Measurements from ENCODE around the gene C2CD5.
A peak's percentile ranks its signal among the peaks of the same experiment; 100 is the strongest.
"Not testable (repeated sequence)": the region's sequence is repeated elsewhere in the genome, so short reads cannot be mapped to it uniquely, and the experiment has no call there.

C2CD5 gene

DNA sequence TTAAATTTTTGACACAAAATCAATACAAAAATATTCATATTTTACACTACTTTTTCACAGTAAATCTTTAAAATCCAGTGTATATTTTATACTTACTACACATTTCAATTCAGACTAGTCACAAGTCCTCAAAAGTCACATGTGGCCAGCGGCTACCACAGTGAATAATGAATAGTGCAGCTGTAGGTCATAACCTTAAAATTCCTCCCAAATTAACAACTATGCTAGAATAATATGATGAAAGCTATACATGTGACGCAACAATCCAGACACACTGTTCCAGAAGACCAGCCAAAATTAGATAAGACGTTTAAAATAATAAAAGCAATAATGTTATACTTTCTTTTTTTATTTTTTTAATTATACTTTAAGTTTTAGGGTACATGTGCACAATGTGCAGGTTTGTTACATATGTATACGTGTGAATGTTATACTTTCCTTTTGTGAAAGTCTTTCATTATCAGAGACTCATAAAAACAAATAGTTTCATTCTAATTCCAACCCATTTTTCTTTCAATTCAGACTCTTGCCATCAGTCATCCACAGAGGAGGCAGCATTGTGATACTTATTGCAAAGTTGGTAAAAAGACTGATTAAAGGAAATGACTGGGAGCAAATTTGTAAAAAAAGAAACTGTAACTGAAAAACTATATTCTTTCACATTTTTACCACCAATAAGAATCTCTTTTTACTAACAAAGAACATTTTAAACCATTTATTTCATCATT is 67.0 kb downstream of the C2CD5 start:
- no peak for DNase-seq

DNA sequence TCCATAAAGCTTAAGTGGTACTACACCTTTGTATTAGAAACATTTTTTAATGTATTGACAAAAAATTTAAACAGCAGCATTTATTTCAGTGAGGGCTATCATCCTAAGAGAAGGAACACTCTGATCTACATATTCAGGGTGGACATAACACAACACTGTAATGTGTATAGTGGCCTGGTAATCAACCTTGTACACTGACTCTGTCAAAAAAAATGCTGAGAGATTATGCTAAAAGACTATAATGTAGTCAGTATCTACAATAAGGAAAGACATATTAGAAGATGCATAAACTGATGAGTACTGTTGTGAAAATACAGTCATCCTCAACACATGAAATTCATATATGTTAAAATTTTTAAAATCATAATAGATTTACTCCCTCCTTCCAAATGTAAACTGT is 68.2 kb downstream of the C2CD5 start:
- DNase-seq = no peak

DNA sequence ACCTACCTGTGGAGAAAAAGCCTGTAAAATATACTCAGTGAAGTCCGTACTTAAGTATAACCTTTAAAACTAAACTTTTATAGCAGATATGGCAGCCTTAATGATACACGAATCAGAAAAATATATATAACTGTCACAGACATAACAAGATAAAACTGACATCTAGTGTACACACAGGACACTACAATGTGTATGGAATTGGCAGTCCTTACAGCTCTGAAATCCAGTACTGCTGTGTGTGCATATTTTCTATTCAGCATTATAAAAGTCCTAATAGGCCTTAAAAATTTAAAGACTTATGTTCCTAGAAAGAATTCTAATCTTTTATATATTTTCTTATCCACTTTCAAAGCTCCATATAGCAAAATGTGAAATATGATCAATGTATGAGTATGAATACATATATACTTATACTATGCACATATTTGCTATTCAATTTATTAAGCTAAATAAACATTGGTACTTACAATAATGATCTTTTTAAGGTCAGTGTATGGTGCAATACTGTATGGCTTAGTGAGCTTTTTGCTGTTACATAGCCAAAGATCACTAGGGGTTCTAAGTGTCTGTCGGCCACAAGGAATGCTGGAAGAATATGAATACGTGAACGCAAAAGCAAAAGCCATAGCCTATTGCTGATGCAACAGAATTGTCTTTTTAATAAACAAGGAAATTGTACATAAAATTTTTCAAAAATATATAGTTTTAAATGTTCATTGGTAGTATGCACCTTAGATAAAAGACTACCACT is 69.2 kb downstream of the C2CD5 start:
- no peak for DNase-seq

DNA sequence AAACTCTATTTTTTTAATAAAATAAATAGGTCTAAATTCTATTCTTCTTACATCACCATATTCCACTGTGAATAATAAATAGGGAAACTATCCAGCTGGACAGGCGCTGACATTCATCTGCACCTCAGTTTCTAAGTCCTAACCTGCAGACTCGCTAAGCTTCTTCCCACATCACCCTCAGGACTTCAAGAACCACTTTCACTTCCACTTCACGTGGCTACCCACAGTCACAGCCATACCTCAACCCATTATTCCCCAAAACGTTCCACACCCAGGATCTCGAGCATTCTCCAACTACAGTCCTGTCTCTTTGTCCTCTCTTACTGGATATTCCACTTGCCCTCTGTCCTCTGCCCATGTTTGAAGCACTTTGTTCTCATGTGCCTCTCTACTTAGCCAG is 71.1 kb downstream of the C2CD5 start:
- no peak for DNase-seq

DNA sequence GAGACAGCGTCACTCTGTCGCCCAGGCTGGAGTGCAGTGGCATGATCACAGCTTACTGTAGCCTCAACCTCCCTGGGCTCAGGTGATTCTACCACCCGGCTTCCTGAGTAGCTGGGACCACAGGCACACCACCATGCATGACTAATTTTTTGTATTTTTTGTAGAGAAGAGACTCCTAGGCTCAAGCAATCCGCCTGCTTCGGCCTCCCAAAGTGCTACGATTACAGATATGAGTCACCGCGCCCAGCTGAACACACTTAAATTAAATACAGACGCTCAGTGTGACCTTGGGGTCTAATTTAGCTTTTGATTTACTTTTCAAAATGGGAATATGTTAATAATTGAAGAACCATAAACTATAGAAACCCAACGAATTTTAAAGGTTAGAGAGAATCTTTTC is 77.2 kb downstream of the C2CD5 start:
- DNase-seq = no peak

DNA sequence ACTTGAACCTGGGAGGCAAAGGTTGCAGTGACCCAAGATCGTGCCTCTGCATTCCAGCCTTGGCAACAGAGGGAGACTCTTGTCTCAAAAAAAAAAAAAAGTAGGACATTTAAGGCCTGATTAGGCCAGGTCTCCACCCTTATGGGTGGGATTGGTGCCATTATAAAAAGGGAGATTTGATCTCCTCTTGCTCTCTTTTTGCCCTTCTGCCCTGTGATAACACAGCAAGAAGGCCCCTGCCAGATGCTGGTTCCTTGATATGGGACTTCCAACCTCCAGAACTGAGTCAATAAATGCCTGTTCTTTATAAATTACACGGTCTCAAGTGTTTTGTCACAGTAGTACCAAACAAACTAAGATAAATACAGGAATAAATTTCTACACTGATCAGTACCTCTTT is 81.0 kb downstream of the C2CD5 start:
- DNase-seq = no peak

DNA sequence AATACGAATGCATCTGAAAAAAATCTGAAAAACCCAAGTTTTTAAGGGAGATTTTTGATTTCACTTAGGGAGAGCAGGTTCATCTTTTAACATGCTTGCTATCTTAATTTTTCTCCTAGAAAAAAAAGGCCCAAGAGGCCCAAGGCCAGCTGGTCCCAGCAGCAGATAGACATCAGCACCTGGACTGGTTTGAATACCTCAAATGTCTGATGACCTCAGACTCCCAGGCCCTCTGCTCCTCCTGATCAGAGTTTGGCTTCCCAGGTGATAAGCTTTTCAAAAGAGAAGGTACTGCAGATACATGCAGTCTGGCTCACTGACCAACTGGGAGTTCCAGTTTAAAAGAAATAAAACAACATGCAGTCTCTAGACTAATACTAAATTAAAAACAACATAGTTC is 82.6 kb downstream of the C2CD5 start:
- DNase-seq = no peak

DNA sequence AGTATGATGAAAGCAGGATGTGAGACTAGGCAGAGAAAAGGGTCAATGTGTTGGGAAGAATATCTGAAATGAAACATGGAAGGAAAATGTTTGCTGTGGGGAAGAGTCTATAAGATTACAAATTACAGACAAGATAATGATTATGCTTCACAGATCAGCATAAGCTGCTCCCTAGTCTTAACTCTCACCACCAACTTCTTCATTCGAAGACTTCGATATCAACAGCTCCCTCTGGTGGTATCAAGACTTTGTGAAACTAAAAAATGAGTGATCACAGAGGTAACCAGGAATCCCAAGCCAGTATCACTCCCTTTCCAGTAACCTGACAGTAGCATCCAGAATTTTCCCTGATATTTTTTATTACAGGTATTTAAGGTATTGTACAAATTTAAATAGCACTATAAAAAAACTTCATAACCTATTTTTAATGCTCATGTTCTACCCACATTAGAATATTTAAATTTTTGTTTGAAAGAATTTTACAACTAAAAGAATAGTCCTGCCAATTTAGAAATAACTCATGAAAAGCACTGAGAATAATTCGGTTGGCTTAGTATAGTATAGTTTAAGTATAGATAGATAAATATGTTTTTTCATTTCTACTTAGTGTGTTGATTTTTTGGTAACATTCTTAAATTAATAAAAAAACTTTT is 84.4 kb downstream of the C2CD5 start:
- DNase-seq = no peak

DNA sequence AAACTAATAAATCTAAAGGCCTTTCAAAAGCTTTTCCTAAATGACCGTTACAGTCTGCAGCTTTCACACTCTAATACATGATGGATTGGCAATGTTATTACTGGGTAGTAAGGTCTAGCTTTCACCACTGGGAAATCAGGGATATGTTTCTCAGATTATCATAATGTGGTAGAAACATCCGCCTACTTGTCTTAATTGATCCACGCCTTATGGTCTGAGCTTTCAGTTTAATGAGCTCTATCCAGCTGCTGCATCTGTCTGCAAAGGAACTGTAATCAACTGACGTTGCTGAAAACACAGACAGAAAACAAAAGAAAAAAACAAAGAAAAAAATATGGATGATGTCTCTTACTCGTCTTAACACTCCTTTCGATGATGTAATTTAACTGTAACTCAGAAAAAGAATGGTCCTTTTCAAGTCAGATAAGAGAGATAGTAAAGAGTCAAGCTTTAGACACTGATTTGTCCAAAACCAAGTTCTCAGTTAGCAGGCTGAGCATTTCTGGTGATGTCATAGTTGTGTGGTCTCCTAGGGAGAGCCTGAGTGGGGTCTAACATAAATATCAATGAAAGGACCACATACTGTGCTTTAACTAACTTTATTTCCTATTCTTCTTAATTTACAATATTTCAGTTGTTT is 85.9 kb downstream of the C2CD5 start:
- no peak for DNase-seq

DNA sequence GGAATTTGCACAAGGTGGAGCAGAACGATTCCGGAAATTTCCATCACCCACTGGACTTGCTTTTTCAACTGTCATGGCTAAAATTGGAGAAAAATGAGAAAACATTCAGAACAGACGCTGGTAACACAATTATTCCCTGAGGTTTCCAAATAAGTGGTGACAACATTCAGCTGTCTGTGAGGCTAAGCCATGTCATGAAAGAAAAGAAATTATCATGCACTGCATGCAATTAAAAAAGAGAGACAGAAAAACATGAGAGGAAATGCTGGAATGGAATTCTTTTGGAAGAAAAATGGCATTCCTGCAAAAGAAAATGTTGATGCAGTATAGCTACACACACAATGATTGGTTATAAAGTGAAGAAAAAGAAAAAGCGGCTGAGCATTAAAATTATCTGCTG is 87.3 kb downstream of the C2CD5 start:
- no peak for DNase-seq

DNA sequence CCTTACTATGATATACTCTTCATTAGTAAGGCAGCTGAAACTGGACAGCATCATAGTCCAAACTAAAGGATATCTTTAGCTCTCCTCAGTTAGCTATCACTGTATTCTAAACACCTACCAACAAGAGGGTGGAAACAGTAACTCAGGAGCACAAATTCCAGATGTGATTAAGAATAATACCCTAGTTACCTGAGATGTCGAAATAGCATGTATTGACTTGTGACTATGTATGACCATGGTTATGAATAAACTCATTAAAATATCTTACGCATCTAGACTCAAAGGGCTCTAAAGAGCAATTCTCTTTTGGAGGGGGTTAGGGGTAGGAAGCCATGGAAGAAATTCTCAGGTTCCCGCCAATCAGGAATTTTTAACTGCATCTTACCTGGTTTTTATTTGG is 90.8 kb downstream of the C2CD5 start:
- DNase-seq = no peak

DNA sequence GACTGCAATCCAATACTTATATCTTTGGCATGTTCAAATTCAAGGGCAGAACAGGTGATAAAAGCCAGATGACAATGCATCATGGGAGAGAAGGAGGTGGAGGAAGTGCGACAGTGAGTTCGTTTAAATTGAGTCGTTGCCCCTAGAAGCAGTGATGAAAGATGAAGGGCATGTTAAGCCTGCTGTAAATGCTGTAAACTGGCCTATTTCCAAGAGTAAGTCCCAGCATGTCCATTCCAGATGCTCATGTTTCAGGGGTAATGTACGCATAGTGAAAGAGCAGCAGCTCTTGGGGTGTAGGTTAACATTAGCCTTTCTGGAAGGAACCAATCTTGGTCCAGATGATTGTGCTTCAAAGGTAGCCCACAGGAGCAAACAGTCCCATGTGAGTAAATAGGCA is 97.1 kb downstream of the C2CD5 start:
- DNase-seq = no peak

DNA sequence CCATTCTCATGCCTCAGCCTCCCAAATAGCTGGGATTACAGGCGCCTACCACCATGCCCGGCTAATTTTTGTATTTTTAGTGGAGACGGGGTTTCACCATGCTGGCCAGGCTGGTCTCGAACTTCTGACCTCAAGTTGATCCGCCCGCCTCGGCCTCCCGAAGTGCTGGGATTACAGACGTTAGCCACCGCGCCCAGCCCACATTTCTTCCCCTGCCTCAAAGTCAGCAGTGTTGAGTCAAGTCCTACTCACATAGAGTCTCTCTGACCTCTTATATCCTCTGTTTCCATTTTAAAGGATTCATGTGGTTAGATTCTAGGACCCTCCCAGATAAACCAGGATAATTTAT is 100.1 kb downstream of the C2CD5 start:
- DNase-seq = not testable (repeated sequence)

DNA sequence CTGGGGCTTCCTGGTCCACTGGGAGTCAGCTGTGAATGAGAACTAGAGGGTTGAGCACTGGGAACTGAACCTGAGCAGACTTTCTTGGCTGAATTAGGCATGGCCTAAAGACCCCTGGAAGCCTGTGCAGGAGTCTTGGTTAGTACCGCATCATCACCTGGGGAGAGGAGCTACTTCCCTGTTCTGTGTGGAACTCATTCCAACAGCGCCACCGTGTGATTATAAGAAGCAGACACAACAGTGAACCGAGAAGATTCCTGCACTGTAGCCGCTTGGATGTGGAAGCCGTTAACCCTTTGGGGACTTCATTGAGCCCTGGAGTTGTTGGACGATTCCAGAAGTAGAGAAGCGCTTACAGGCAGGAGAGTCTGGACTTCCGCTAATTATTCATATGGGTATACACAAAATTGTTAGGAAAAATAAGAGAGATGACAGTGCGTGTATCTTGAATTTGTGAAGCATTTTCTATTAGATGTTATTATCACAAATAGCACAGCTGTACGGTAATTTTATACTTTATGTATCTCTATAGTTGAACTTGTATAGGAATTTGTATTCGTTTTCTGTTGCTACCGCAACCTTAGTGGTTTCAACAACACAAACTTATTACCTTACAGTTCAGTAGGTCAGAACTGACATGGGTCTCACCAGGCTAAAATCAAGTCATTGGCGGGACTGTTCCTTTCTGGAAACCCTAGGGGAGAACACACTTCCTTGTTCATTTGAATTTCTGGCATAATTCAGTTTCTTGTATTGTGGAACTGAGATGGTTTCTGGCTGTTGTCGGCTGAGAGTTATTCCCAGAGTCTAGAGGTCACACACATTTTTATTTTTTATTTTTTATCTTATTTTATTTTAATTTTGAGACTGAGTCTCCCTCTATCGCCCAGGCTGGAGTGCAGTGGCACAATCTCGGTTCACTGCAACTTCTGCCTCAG is 100.7 kb downstream of the C2CD5 start:
- peak; percentile 65 for DNase-seq

DNA sequence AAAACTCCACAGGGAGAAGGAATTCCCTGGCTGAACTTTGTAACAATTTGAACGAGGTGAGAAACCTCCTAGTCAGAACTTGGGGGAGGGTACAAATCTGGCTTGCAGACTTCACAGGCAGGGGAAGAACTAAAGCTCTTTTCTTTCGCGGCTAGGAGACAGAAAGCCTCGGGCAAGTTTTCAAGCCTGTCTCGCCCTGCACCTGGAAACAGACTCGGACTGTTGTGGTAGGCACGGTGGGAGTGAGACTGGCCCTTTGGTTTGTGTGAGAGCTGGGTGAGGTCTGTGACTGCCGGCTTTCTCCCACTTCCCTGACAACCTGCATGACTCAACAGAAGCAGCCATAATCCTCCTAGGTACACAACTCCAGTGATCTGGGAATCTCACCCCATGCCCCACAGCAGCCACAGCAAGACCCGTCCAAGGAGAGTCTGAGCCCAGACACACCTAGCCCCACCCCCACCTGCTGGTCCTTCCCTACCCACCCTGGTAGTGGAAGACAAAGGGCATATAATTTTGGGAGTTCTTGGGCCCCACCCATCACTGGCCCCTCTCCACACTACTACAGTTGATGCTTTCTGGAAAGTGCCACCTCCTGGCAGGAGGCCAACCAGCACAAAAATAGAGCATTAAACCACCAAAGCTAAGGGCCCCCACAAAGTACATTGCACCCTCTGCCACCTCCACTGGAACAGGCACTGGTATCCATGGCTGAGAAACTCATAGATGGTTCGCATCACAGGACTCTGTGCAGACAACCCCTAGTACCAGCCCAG is 107.1 kb downstream of the C2CD5 start:
- no peak for DNase-seq

DNA sequence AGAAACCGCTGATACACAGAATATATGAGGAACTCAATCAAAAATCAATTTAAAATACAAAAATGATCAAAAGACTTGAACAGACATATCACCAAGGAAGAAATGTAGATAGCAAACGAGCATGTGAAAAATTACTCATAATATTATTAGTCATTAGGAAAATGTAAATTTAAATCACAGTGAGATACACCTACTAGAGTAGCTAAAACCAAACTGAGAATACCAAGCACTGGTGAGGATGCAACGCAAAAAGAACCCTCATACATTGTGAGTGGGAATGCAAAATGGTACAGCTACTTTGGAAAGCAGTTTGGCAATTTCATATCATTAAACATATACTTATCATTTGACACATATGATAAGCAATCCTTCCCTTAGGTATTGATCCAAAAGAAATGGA is 108.8 kb downstream of the C2CD5 start:
- DNase-seq = no peak

DNA sequence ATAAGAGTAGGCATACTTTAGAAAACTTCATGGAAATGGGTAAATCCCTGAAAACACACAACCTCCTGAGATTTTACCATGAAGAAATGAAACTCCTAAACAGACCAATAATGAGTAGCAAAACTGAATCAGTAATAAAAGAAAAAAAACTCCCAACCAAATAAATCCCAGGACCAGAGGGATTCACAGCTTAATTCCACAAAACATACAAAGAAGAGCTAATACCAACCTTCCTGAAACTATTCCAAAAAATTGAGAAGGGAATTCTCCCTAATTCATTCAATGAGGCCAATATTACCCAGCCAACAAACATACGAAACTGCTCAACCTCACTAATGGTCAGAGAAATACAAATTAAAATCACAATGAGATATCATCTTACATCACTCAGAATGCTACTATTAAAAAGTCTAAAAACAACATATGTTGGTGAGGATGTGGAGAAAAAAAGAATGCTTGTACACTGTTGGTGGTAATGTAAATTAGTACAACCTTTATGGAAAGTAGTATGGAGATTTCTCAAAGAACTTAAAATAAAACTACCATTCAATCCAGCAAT is 112.6 kb downstream of the C2CD5 start:
- DNase-seq = no peak

DNA sequence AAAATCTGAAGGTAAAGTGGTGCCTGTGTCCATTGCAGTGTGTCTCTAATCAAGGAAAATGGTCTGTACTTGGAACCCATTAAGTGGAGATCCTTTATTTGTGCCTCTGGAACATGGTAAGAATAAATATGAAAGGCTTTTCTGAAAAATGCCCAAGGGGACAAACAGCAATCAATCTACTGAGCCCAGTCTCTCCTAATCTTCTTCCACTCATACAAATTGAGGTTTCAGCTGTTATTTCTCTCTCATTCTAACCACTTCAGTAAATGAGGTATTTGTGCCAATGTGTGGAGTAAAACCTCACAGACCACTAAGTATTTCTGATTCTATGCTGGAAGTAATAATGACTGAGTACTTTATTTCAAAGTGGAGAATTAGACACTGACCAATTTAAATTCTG is 127.5 kb downstream of the C2CD5 start:
- DNase-seq = no peak

DNA sequence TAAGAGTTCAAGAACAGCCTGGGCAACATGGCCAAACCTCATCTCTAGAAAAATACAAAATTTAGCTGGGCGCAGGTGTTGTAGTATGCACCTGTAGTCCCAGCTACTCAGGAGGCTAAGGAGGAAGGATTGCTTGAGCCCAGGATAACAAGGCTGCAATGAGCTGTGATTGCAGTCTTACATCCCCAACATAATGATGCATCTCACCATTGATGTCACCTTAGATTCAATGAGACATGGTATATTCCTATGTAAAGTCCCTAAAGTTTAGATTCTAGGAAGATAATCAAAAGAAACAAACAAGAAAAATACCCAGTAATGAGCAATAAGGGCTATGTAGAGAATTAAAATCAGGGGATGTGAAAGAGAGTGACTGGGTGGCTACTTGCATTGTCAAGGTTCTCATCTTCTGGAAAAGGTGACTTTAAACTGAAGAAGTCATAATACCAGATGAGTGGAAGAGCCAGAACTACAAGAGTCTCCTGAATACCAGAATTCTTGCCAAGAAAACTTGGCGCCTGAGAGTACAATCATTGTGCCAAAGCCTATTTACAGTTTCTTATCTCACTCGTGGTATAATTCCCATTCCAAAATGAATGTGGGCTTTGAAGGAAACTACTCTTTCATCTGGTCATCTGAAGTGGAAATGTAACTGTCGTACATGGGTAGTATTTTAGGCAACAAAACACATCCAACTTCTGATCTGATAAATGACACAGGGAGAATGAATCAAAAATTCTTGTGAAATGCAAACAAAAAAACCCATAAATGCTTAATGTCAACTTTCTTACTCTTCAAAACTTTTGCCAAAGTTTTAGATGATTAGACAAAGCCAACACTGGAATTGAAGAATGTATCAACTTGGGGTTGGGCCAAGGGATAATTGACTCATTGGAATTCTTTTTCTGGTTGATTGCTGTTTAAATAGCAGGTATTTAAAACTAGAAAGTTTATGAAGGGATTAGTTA is 128.7 kb downstream of the C2CD5 start:
- no peak for DNase-seq

DNA sequence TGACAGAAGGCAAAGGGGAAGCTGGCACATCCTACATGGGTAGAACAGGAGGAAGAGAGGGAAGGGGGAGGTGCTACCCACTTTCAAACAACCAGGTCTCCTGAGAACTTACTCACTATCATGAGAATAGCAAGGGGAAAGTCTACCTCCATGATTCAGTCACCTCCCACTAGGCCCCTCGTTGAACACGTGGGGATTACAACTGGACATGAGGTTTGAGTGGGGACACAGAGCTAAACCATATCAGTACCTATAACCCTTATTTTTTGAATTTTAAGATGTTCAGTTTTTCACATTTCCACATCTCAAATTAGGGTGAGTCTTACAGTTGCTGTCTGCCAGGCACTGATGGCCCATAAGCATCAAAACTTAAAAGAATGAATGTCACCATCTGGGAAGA is 129.6 kb downstream of the C2CD5 start:
- no peak for DNase-seq

All from stimulated activated CD4-positive, alpha-beta T cell treated with anti-CD3 and anti-CD28 coated beads, Interleukin-15, amount 100 ng/mL, for 24 hours (primary cell).